GM18519 (cell line): ENCODE data around the gene MLH3.
"Not testable (repeated sequence)": the region's sequence is repeated elsewhere in the genome, so short reads cannot be mapped to it uniquely, and the experiment has no call there.

Experiments
- ATAC-seq: cut with Tn5 transposase; IDR thresholded peaks from one replicate; pipeline ENCODE4 v1.9.1; 2021; ENCODE audit warnings: mild to moderate bottlenecking, moderate library complexity; ENCODE audit not compliant: unreplicated experiment, low FRiP score

MLH3 gene

GRCh38 chr14:75067765-75068164 is 16.5 kb upstream of the MLH3 start:
- ATAC-seq: not testable (repeated sequence)

DNA sequence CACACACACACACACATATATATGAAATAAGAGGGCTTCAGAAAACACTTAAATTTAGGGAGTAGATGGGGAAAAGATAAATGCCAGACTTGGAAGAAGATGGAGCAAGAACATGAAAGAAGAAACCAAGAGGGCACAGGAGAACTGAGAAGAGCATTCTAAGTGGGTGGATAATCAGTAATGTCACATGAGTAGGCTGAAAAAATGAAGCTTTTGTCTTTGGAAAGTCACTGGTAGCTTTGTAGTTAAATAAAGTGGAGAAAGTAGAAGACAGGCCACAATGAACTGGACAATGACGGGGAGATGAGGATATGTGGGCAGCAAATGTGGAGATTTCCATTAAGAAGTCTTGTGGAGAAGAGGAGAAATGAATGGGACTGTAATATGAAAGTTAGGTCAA is 15.9 kb upstream of the MLH3 start:
- ATAC-seq: no peak

- no peak for ATAC-seq
Observed at GRCh38 chr14:75066691-75067090, 15.4 kb upstream of the MLH3 start.

DNA sequence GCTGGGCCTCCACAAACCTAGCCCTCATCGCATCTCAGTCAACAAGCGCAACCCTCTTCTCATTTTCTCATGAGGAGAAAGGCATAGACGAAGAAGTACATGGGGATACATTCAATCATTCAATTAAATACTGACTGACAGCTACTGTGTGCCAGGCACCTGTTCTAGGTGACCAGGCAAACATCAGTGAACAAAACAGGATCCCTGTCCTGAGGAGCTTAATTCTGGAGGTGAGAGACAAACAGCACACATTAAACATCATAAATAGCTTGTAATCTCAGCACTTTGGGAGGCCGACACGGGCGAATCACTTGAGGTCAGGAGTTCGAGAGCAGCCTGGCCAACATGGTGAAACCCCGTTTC is 12.9 kb upstream of the MLH3 start:
- peak; percentile 15 for ATAC-seq

DNA sequence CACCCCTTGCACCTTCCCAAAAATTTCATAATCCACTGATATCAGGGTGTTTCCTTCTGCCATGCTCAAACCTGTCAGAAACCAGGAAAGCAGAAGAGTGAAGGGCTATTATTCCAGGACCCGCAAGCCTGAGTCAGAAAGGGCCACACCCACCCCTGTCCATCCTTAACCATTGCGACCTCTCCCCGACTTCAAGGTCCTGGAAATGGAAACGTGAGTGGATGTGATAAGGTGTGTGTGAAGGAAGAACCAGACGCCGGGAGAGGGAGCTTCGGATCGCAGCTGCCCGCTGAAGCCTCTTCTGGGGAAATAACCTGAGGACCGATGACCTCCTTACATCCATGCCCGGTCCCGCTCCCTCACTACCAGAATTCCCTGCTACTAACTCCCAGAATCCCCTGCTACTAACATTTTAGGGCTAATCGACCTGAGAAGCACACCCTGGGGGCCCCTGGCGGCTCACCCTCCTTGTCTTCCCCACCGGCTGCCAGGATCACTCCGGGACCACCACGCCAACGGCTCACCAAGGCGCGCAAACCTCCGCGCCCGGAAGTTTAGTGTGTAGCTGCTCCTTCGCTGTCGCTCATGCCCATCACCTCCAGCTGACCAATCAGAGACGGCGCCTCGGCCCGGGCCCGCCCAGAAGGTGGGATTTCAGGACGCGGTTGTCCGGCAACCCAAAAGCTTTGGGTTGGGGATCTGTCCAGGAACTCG is 12.4 kb upstream of the MLH3 start, which contains the start of gene ACYP1:
ACYP1 (minus strand) TSS at position 534 of the 714 bp plus-strand sequence; CDS start at position 63, 471 bp downstream.
- ATAC-seq: peak; percentile 92

DNA sequence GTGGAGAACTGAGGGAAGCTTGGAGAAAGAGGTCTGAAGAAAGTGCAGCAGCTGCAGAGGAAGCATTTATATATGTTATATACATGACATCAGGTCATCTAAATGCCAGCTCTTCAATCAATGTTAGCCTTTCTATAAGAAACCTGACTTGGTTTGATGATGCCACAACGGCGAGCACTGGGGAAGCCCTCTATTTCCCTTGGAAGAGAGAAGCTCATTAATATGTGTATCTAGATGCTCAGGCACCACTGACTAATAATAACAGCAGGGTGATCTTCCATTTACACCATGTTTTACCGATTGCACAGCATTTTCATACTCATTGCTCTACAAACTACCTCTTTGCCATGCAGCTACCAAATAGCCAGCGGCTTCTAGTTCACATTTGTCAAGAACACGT is 11.7 kb upstream of the MLH3 start:
- ATAC-seq: no peak

DNA sequence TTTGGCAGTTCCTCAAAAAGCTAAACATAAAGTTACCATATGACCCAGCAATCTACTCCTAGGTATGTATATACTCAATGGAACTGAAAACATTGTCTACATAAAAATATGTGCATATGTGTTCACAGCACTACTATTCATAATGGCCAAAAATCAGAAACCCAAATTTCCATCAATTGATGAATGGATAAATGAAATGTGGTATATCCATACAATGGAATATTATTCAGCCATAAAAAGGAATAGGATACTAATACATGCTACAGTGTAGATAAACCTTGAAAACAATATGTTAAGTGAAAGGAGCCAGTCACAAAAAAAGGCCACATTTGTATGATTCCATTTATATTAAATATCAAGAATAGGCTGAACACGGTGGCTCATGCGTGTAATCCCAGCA is 9.2 kb upstream of the MLH3 start:
- no peak for ATAC-seq

- ATAC-seq: no peak
Observed at GRCh38 chr14:75059642-75060041, 8.4 kb upstream of the MLH3 start.

- ATAC-seq: no peak
Observed at GRCh38 chr14:75054421-75054820, 3.2 kb upstream of the MLH3 start.

DNA sequence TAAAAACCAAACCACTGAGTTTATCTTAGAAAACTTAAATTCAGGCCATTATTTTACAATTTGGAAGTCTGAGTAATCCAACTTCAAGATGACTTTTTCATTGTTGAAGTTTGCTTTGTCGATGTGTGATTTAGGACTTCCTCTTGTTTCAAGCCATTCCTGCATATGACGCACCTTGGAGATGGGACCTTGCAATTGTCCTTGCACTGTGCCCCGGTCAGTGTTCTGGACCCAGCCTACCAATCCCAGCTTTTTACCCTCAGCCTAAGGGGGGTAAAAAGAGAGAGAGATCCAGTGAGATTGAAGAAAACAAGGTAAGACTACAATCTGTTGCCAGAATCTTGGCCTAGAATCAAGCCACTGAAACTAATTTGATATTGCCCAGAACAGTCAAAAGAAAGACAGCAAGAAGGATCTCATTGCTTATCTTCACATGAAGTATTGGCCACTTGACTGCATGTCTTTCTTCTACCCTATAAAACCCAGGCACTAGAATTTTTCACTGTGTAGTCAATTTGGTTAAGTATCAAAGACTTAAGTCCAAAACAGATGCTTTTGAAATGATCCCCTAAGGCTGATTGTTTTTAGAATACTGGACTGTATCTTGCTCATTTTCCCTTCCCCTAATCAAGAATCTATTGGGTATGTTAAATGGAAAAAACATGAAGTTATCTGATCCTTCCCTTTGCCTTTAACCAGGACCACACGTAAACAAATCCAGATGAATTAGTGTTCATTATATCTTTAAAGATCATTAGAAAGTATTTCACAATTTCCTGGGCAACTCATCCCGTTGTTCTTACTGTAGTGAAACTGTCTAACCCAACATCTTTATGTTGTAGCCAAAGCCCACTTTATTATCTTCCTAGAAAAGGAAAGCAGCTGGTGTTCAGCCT is 2.4 kb upstream of the MLH3 start:
- no peak for ATAC-seq

DNA sequence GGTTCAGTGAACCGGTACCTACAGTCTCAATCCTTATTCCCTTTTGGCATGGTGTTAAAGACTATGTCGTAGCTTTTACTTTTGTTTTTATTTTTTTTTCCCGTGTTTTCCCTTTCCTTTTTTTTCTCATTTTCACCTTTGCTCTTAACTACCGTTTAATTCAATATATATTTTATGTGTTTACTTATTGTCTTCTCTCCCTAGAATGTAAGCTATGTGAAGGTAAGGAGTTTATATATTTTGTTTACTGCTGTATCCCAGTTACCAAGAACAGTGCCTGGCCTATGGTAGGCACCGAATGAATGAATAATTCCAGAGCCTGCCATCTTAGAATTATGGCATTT is 261 bp upstream of the MLH3 start:
- ATAC-seq: no peak

DNA sequence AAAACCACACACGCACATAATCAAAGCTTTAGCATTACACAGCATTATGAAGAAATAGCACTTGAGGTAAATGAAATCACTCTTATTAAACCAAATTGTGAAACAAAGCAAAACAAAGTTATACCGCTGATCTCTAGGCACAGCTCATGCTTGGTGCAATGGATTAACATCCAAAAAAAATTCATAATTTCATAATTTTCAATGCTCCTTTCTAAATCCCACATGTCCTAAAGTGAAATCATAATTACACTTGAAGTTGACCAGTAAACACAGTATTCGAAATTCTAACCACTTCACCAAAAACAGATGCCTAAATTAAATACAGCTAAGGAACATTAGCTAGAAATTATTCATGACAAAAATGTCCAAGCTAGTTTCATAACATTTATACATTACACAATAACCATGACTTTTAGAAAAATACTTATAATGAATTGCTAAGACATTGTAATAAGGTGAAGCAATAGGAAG is 1.5 kb downstream of the MLH3 start:
- no peak for ATAC-seq

DNA sequence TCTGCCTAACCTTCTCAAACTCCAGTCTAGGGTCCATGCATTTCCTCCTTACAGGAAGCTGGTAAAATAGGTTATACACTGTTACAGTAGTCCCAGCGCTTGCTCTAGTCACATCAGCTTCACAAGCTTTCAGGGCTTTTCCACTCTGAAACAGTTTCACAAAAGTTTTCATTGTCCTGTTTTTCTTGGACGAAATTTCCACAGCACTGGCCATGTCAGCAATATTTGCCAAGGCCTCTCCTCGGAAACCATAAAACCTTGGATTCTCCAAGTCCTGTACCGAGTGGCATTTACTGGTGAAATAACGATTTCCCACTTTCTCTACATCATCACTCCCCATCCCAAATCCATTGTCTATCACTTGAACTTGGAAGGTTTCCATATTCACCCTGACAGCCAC is 2.1 kb downstream of the MLH3 start:
- no peak for ATAC-seq

DNA sequence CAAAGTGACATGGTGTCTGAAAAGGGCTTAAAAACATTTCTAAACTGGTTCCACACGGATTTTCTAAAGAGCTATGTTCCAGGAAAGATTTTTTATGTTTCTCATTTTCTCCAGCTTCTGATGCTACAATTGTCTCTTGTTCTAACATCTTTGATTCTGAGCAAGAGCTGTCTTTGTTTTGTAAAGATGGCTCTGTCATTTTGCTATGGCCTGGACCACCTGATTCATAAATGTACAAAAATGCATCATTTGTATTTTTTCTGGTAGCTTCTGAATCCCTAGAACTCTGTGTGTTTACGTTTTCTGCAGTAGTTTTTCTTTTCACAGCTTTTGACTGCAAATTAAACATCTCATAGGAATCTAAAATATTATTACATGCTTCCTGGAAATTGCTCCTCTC is 3.2 kb downstream of the MLH3 start:
- ATAC-seq: no peak

DNA sequence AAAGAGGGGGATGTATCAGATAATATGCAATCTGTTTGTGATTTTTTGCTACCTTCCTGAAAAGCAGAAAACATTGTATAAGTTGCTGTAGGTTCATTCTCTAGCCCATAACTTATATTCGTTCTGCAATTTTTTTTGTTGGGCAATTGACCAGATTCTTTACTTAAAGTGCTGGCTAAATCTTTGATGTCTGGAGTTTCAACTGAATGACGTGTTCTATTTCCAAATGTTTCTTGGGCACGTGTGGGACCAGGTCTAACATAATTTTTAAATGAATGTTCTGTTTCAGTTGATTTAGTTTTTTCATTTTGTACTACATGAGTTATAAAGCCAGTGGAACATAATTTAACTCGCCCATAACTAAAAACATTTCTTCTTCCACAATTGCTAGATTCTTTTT is 3.8 kb downstream of the MLH3 start:
- no peak for ATAC-seq

GRCh38 chr14:75046899-75047298 is 4.4 kb downstream of the MLH3 start:
- no peak for ATAC-seq

- no peak for ATAC-seq
Observed at GRCh38 chr14:75046275-75046674, 5.0 kb downstream of the MLH3 start.

- ATAC-seq: no peak
Observed at GRCh38 chr14:75044752-75045151, 6.5 kb downstream of the MLH3 start.

- no peak for ATAC-seq
Observed at GRCh38 chr14:75044322-75044721, 6.9 kb downstream of the MLH3 start.

- no peak for ATAC-seq
Observed at GRCh38 chr14:75042035-75042434, 9.2 kb downstream of the MLH3 start.

- ATAC-seq: no peak
Observed at GRCh38 chr14:75041613-75042012, 9.7 kb downstream of the MLH3 start.

GRCh38 chr14:75040959-75041358 is 10.3 kb downstream of the MLH3 start:
- ATAC-seq: no peak
